H9 (cell line): ENCODE results near the gene PRR7. TPM values are rescaled to one million over a fixed set of nuclear protein-coding genes. Genes with fewer than 3 reads are reported as not detected.

ENCODE experiments used
- DNase-seq: peaks from one replicate; pipeline ENCODE4 v3.0.0-alpha.2; 2017
- H2AFZ ChIP-seq: one replicate; pipeline ENCODE4 v1.6.1; 2013; ENCODE audit warnings: mild to moderate bottlenecking, low read length, control low read depth, moderate library complexity
- H2AK5ac ChIP-seq: 2 replicates; pipeline ENCODE4 v1.6.1; 2013; ENCODE audit warnings: low read length, control low read depth, mixed read lengths; ENCODE audit not compliant: insufficient read length
- H2BK120ac ChIP-seq: one replicate; pipeline ENCODE4 v1.6.1; 2013; ENCODE audit warnings: low read depth, mild to moderate bottlenecking, low read length, control low read depth, inconsistent platforms; ENCODE audit not compliant: poor library complexity, severe bottlenecking
- H2BK12ac ChIP-seq: 2 replicates; pipeline ENCODE4 v1.6.1; 2013; ENCODE audit warnings: low read length, control low read depth, mixed read lengths, low read depth; ENCODE audit not compliant: insufficient read length
- H2BK15ac ChIP-seq: 2 replicates; pipeline ENCODE4 v1.6.1; 2013; ENCODE audit warnings: low read depth, low read length, control low read depth
- H2BK20ac ChIP-seq: one replicate; pipeline ENCODE4 v1.6.1; 2013; ENCODE audit warnings: low read depth, mild to moderate bottlenecking, low read length, control low read depth, inconsistent platforms; ENCODE audit not compliant: poor library complexity, severe bottlenecking
- H2BK5ac ChIP-seq: 2 replicates; pipeline ENCODE4 v1.6.1; 2013; ENCODE audit warnings: low read length, control low read depth, mixed read lengths; ENCODE audit not compliant: insufficient read length
- H3K14ac ChIP-seq: 2 replicates; pipeline ENCODE4 v1.6.1; 2013; ENCODE audit warnings: low read length, control low read depth; ENCODE audit not compliant: insufficient read depth
- H3K18ac ChIP-seq: 2 replicates; pipeline ENCODE4 v1.6.1; 2013; ENCODE audit warnings: low read depth, mild to moderate bottlenecking, mixed read lengths, low read length, control low read depth; ENCODE audit not compliant: insufficient read length
- H3K23ac ChIP-seq: 2 replicates; pipeline ENCODE4 v1.6.1; 2013; ENCODE audit warnings: low read length, control low read depth, mixed read lengths, low read depth; ENCODE audit not compliant: insufficient read length
- H3K23me2 ChIP-seq: 2 replicates; pipeline ENCODE4 v1.6.1; 2013; ENCODE audit warnings: low read depth, mild to moderate bottlenecking, mixed read lengths, low read length, control low read depth; ENCODE audit not compliant: insufficient read length, poor library complexity, severe bottlenecking
- H3K27ac ChIP-seq: 2 replicates; pipeline ENCODE4 v1.5.1; 2013; ENCODE audit warnings: low read length, control low read depth, mixed read lengths, low read depth; ENCODE audit not compliant: insufficient read length
- H3K27me3 ChIP-seq: 2 replicates; pipeline ENCODE4 v1.6.1; 2013; ENCODE audit warnings: low read length, control low read depth, inconsistent platforms; ENCODE audit not compliant: insufficient read depth
- H3K4ac ChIP-seq: 2 replicates; pipeline ENCODE4 v1.6.1; 2013; ENCODE audit warnings: low read depth, mild to moderate bottlenecking, control low read depth, inconsistent platforms, low read length, moderate library complexity
- H3K4me1 ChIP-seq: 2 replicates; pipeline ENCODE4 v1.6.1; 2013; ENCODE audit warnings: low read length, control low read depth, inconsistent platforms; ENCODE audit not compliant: insufficient read depth
- H3K4me2 ChIP-seq: 2 replicates; pipeline ENCODE4 v1.6.1; 2013; ENCODE audit warnings: low read length, control low read depth, mixed read lengths; ENCODE audit not compliant: insufficient read length, insufficient read depth
- H3K56ac ChIP-seq: 2 replicates; pipeline ENCODE4 v1.6.1; 2013; ENCODE audit warnings: low read depth, mild to moderate bottlenecking, mixed read lengths, low read length, control low read depth; ENCODE audit not compliant: insufficient read length
- H3K79me1 ChIP-seq: 2 replicates; pipeline ENCODE4 v1.6.1; 2013; ENCODE audit warnings: low read depth, mild to moderate bottlenecking, moderate library complexity, low read length, control low read depth, inconsistent platforms; ENCODE audit not compliant: insufficient read depth, poor library complexity, severe bottlenecking
- H3K79me2 ChIP-seq: 2 replicates; pipeline ENCODE4 v1.6.1; 2013; ENCODE audit warnings: low read length, control low read depth, inconsistent platforms; ENCODE audit not compliant: insufficient read depth
- H3K9ac ChIP-seq: 2 replicates; pipeline ENCODE4 v1.6.1; 2013; ENCODE audit warnings: low read length, control low read depth, mixed read lengths; ENCODE audit not compliant: insufficient read length; ENCODE audit errors: extremely low read depth
- H3K9me3 ChIP-seq: one replicate; pipeline ENCODE4 v1.6.1; 2013; ENCODE audit warnings: low read depth, low read length, inconsistent platforms; ENCODE audit not compliant: control insufficient read depth
- H3T11ph ChIP-seq: one replicate; pipeline ENCODE4 v1.6.1; 2013; ENCODE audit warnings: mild to moderate bottlenecking, low read length, control low read depth, inconsistent platforms
- H4K20me1 ChIP-seq: one replicate; pipeline ENCODE4 v1.6.1; 2013; ENCODE audit not compliant: control insufficient read depth, insufficient read length, insufficient read depth
- H4K5ac ChIP-seq: 2 replicates; pipeline ENCODE4 v1.6.1; 2013; ENCODE audit warnings: low read depth, mild to moderate bottlenecking, mixed read lengths, low read length, control low read depth; ENCODE audit not compliant: insufficient read length
- H4K8ac ChIP-seq: replicated peaks from 2 replicates; pipeline ENCODE4 v1.6.1; 2013; ENCODE audit warnings: low read length, control low read depth, mixed read lengths, low read depth; ENCODE audit not compliant: insufficient read length
- H4K91ac ChIP-seq: 2 replicates; pipeline ENCODE4 v1.6.1; 2013; ENCODE audit warnings: low read depth, mild to moderate bottlenecking, moderate library complexity, mixed read lengths, low read length, control low read depth; ENCODE audit not compliant: insufficient read length
- H3K27ac Mint-ChIP-seq, 3 experiments: 2 replicates in 2 of 3; 3 replicates in 1 of 3; pipeline ENCODE4 v1.8.0; 2020 to 2021; ENCODE audit warnings: mixed read lengths in 3 of 3, mild to moderate bottlenecking in 1 of 3, moderate library complexity in 1 of 3
- H3K27me3 Mint-ChIP-seq: 2 replicates; pipeline ENCODE4 v1.8.0; 2021; ENCODE audit warnings: low read depth, mild to moderate bottlenecking, moderate library complexity, mixed read lengths
- H3K36me3 Mint-ChIP-seq, 3 experiments: 2 replicates in 2 of 3; 3 replicates in 1 of 3; pipeline ENCODE4 v1.8.0; 2020 to 2021; ENCODE audit warnings: low read depth in 3 of 3, mixed read lengths in 3 of 3; ENCODE audit not compliant: insufficient read depth in 1 of 3
- H3K4me1 Mint-ChIP-seq, 2 experiments: 2 replicates each; pipeline ENCODE4 v1.8.0; 2020; ENCODE audit warnings: mixed read lengths in 2 of 2
- H3K4me3 Mint-ChIP-seq, 2 experiments: 2 replicates in 1 of 2; 3 replicates in 1 of 2; pipeline ENCODE4 v1.8.0; 2020 to 2021; ENCODE audit warnings: mild to moderate bottlenecking in 2 of 2, mixed read lengths in 2 of 2, moderate library complexity in 1 of 2
- H3K9me3 Mint-ChIP-seq, 2 experiments: 2 replicates in 1 of 2; 3 replicates in 1 of 2; pipeline ENCODE4 v1.8.0; 2020; ENCODE audit warnings: mild to moderate bottlenecking in 2 of 2, mixed read lengths in 2 of 2, moderate library complexity in 1 of 2
- CTCF ChIP-seq: fragments of 200-600 bp; sonication (generic); conservative IDR thresholded peaks from 3 replicates; pipeline ENCODE4 v1.8.0; 2021; ENCODE audit warnings: antibody characterized with exemption, mild to moderate bottlenecking
- WGBS: extraction: QIAGEN DNeasy Blood & Tissue Kit; methylation state at CpG from one replicate; pipeline ENCODE4 v1.1.7; 2013; ENCODE audit warnings: missing lambda C conversion rate, low lambda C conversion rate, mixed read lengths; ENCODE audit not compliant: insufficient read length; ENCODE audit errors: extremely low coverage; 5-methylcytosine and 5-hydroxymethylcytosine counted together
- total RNA-seq: library from RNA; stranded (reverse); gene quantifications from 2 replicates; pipeline ENCODE4 v1.2.1, GENCODE V29; 2021

The PRR7 gene
- total RNA-seq, 1 experiment from 2014 or later: 9.6 TPM

- DNase-seq: no peak
These were observed 25.2 kb downstream of the PRR7 start for GRCh38 chr5:177471610-177472356.

More at GRCh38 chr5:177471610-177472356, 25.2 kb downstream of the PRR7 start:
- no peaks in the 10 kb centered on the region for H3K27me3 ChIP-seq
- H3K9ac ChIP-seq: peak overlapping the region; percentile 76
- Mint-ChIP-seq H3K4me3 (peak overlapping the region; percentile 83 to 89), H3K27me3 (no peaks in the 10 kb centered on the region; the same call in 1 of the 2 replicates), H3K36me3 (peaks cover 35 to 53% (median 51%) of the 10 kb centered on the region in 3 experiments), H3K4me1 (peaks cover 43 to 65% of the 10 kb centered on the region in 2 experiments), H3K9me3 (no peaks in the 10 kb centered on the region), H3K27ac (peak overlapping the region in 2 of 3 experiments; percentile 75 to 76; a peak in 4 of 7 replicates)
- no peak overlapping the region for H2BK120ac ChIP-seq
- H3K23ac ChIP-seq: no peak overlapping the region
- no peak overlapping the region for H2AK5ac ChIP-seq
- H3K79me2 ChIP-seq: peaks cover 26% of the 10 kb centered on the region; the same call in 1 of the 2 replicates
- no peak overlapping the region for H2BK20ac ChIP-seq
- H4K20me1 ChIP-seq: no peaks in the 10 kb centered on the region
- no peak overlapping the region for H2AFZ ChIP-seq
- TF ChIP-seq CTCF: no peak
- H3K18ac ChIP-seq: no peak overlapping the region
- peaks cover 10% of the 10 kb centered on the region for H3K79me1 ChIP-seq
- no peaks in the 10 kb centered on the region for H3K9me3 ChIP-seq
- H3K4me1 ChIP-seq: peaks cover 24% of the 10 kb centered on the region; the same call in 1 of the 2 replicates
- H2BK5ac ChIP-seq: no peak overlapping the region
- H3T11ph ChIP-seq: no peak overlapping the region
- peak overlapping the region; percentile 55 for H3K4me2 ChIP-seq
- no peak overlapping the region for H3K56ac ChIP-seq
- H3K27ac ChIP-seq: no peak overlapping the region
- no peak overlapping the region for H4K91ac ChIP-seq
- H2BK15ac ChIP-seq: no peak overlapping the region
- no CpG with 5 or more reads among the region's 14 CpGs for WGBS
- H2BK12ac ChIP-seq: no peak overlapping the region
- no peak overlapping the region for H3K4ac ChIP-seq
- no peak overlapping the region for H4K8ac ChIP-seq
- H3K23me2 ChIP-seq: peaks cover 4% of the 10 kb centered on the region
- H4K5ac ChIP-seq: no peak overlapping the region
- H3K14ac ChIP-seq: no peak overlapping the region; the same call in 1 of the 2 replicates
